ENCODE data around the gene CUX1. TPM values are rescaled to one million over a fixed set of nuclear protein-coding genes. Genes with fewer than 3 reads are reported as not detected.

CUX1 gene
- total RNA-seq, result 56.5 and 84.4 TPM in 2 replicates

GRCh38 chr7:101817471-101818286 lies at the start of gene CUX1:
Gene CUX1, plus strand, starts transcription at chr7:101817626. Its CDS starts 14 bp downstream, at chr7:101817640.

GRCh38 chr7:102286237-102287110 lies 469.0 kb downstream of the CUX1 start, which contains the start of gene SH2B2:
Gene SH2B2, plus strand, starts transcription at chr7:102286868. Its CDS starts 13,683 bp downstream, at chr7:102300551.

Other genes with a start within 250 kb of the CUX1 start
- not detected in 2 replicates for gene MYL10, start 188.3 kb upstream of the CUX1 start, total RNA-seq

All from pericardium fibroblast (primary cell).